ENCODE data around the gene TTBK1. TPM values are rescaled to one million over a fixed set of nuclear protein-coding genes. Genes with fewer than 3 reads are reported as not detected.

The TTBK1 gene
- total and polyA plus RNA-seq, 4 donors, result 0.05 to 0.31 (median 0.12) TPM

DNA sequence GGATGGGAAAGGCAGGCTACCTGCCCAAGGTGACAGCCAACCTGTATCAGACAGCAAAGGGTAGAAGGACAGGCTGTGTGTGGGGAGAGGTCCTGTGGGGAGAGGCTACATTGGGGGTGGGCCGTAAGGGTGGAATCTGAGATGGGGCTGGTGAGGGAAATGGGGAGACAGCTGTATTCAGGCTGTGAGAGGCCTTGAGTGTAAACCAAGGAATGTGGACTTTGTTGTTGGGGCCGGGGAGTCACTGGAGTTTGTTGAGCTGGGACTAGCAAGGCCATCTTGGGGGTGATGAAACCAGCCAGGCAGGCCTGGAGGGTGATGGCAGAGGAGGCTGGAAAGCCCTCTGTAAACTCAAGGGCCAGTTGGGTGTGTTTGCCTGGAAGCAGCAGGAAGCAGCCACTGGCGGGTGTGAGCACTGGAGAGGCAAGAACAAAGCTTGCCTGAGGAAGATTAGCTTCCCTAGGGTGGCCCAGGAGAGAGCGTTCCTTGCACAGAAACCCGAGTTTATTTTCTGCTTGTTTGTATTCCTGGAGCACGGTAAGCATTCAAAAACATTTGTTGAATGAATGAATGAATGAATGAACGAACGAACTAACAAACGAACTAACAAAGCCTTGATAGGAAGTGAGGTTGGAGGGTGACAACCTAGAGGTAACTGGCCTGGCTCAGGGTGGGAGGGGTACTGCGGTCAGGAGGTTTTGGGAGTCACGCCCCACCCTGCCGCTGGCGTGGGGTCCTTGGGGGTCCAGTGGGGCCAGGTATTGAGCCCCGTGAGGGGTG is 18.9 kb downstream of the TTBK1 start:
- Histone ChIP-seq H3K4me1 (ENCODE audit: control insufficient read depth in 5 of 5, insufficient read depth in 5 of 5, low read length in 5 of 5) (peaks cover 0 to 4% (median 0%) of the 10 kb centered on the region in 5 donors), H3K27me3 (ENCODE audit: control insufficient read depth in 3 of 3, insufficient read depth in 3 of 3, low read length in 2 of 3) (no peaks in the 10 kb centered on the region), H3K4me3 (no peak overlapping the region), H3K9ac (ENCODE audit: insufficient read depth in 1 of 2, low read length in 2 of 2) (no peak overlapping the region), H3K36me3 (ENCODE audit: control insufficient read depth in 4 of 4, insufficient read depth in 4 of 4, low read length in 4 of 4) (no peaks in the 10 kb centered on the region), H3K27ac (ENCODE audit: low read depth in 1 of 2, low read length in 1 of 2) (no peak overlapping the region), H3K9me3 (ENCODE audit: control insufficient read depth in 4 of 4, insufficient read depth in 3 of 4, low read length in 3 of 4) (no peaks in the 10 kb centered on the region)
- TF ChIP-seq, protein P1, sequence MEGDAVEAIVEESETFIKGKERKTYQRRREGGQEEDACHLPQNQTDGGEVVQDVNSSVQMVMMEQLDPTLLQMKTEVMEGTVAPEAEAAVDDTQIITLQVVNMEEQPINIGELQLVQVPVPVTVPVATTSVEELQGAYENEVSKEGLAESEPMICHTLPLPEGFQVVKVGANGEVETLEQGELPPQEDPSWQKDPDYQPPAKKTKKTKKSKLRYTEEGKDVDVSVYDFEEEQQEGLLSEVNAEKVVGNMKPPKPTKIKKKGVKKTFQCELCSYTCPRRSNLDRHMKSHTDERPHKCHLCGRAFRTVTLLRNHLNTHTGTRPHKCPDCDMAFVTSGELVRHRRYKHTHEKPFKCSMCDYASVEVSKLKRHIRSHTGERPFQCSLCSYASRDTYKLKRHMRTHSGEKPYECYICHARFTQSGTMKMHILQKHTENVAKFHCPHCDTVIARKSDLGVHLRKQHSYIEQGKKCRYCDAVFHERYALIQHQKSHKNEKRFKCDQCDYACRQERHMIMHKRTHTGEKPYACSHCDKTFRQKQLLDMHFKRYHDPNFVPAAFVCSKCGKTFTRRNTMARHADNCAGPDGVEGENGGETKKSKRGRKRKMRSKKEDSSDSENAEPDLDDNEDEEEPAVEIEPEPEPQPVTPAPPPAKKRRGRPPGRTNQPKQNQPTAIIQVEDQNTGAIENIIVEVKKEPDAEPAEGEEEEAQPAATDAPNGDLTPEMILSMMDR (IDR thresholded peaks at IDR 0.05; ENCODE audit: control extremely low read depth, extremely low read depth), result no peak
- no peak for ATAC-seq (ENCODE audit: insufficient read depth, low FRiP score)
- 75 to 85% methylated on average over 14 of the region's 14 CpGs for WGBS, 2 donors
- peak in 2 of 3 donors; percentile 37 to 54 for DNase-seq

DNA sequence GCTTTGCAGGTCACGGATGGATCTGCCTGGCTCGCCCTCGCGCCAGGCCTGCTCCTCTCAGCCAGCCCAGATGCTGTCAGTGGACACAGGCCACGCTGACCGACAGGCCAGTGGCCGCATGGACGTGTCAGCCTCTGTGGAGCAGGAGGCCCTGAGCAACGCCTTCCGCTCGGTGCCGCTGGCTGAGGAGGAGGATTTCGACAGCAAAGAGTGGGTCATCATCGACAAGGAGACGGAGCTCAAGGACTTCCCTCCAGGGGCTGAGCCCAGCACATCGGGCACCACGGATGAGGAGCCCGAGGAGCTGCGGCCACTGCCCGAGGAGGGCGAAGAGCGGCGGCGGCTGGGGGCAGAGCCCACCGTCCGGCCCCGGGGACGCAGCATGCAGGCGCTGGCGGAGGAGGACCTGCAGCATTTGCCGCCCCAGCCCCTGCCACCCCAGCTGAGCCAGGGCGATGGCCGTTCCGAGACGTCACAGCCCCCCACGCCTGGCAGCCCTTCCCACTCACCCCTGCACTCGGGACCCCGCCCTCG is 19.6 kb downstream of the TTBK1 start:
- no peaks in the 10 kb centered on the region for H3K36me3 ChIP-seq (ENCODE audit: control insufficient read depth in 4 of 4, insufficient read depth in 4 of 4, low read length in 4 of 4)
- peaks cover 0 to 5% (median 0%) of the 10 kb centered on the region in 5 donors for H3K4me1 ChIP-seq (ENCODE audit: control insufficient read depth in 5 of 5, insufficient read depth in 5 of 5, low read length in 5 of 5)
- 90 to 93% methylated on average over 34 to 39 of the region's 39 CpGs for WGBS, 2 donors
- H3K27me3 ChIP-seq (ENCODE audit: control insufficient read depth in 3 of 3, insufficient read depth in 3 of 3, low read length in 2 of 3), result no peaks in the 10 kb centered on the region
- H3K9ac ChIP-seq (ENCODE audit: insufficient read depth in 1 of 2, low read length in 2 of 2), result no peak overlapping the region
- ATAC-seq (ENCODE audit: insufficient read depth, low FRiP score) (no peak), DNase-seq (no peak)
- no peak overlapping the region for H3K4me3 ChIP-seq
- TF ChIP-seq, protein P1 (IDR thresholded peaks at IDR 0.05; ENCODE audit: control extremely low read depth, extremely low read depth), result no peak
- no peaks in the 10 kb centered on the region for H3K9me3 ChIP-seq (ENCODE audit: control insufficient read depth in 4 of 4, insufficient read depth in 3 of 4, low read length in 3 of 4)
- H3K27ac ChIP-seq (ENCODE audit: low read depth in 1 of 2, low read length in 1 of 2), result no peak overlapping the region

DNA sequence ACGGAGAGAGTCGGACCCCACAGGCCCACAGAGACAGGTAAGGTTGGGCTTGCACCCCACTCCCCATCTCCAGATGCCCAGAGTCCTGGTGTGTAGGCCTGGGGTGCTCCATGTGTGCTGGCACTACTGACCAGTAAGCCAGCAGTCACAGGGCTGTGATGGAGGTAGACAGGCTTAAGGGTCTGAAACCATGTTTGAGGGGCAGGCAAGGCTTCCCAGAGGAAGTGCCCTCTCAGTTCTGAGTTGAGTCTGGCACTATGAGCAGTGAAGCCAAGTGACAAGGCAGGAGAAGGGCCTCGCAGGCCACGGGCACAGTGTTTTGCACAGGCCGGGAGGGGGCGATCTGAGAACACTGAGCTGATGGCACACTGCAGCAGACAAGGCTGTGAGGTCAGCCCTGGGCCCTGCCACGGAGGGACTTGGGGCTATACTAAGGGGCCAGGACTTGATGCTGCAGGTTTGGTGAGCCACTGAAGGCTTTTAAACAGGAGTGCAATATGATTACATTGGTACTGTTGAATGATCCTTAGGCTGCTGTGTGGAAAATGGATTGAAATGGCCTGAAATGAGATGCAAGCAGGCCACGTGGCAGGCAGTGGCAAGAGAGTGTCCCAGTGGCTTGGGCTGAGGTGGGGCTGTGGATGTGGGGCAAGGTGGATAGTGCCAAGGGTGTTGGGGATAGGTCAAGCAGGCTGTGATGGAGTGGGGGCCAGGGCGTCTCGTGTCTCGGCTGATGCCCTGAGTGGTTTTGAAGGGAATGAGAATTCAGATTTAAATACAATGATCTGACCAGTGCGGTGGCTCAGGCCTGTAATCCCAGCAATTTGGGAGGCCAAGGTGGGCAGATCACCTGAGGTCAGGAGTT is 20.3 kb downstream of the TTBK1 start:
- peak; percentile 81 to 82 (median 81) for DNase-seq
- Histone ChIP-seq H3K9me3 (ENCODE audit: control insufficient read depth in 4 of 4, insufficient read depth in 3 of 4, low read length in 3 of 4) (no peaks in the 10 kb centered on the region), H3K9ac (ENCODE audit: insufficient read depth in 1 of 2, low read length in 2 of 2) (no peak overlapping the region), H3K4me1 (ENCODE audit: control insufficient read depth in 5 of 5, insufficient read depth in 5 of 5, low read length in 5 of 5) (peaks cover 0 to 12% (median 6%) of the 10 kb centered on the region in 5 donors), H3K27ac (ENCODE audit: low read depth in 1 of 2, low read length in 1 of 2) (no peak overlapping the region), H3K27me3 (ENCODE audit: control insufficient read depth in 3 of 3, insufficient read depth in 3 of 3, low read length in 2 of 3) (no peaks in the 10 kb centered on the region), H3K36me3 (ENCODE audit: control insufficient read depth in 4 of 4, insufficient read depth in 4 of 4, low read length in 4 of 4) (no peaks in the 10 kb centered on the region), H3K4me3 (no peak overlapping the region)
- WGBS, 2 donors, result 54 to 63% methylated on average over 12 of the region's 12 CpGs
- TF ChIP-seq, protein P1 (IDR thresholded peaks at IDR 0.05; ENCODE audit: control extremely low read depth, extremely low read depth), result peak; percentile 63
- peak; percentile 76 for ATAC-seq (ENCODE audit: insufficient read depth, low FRiP score)

All from lung (tissue), 12 donors.